ENCODE measurements around the gene LIPT1. TPM values are rescaled to one million over a fixed set of nuclear protein-coding genes. Genes with fewer than 3 reads are reported as not detected.

The LIPT1 gene
- total RNA-seq, 2 donors from 2014 or later: 9.7 to 11.0 TPM

GRCh38 chr2:99152199-99152895, 2.4 kb upstream of the LIPT1 start:
- ATAC-seq (no peak), DNase-seq (no peak)
- Mint-ChIP-seq H3K27me3 (no peaks in the 10 kb centered on the region), H3K4me3 (no peak overlapping the region), H3K36me3 (ENCODE audit: low read depth) (peaks cover 9% of the 10 kb centered on the region), H3K27ac (no peak overlapping the region), H3K4me1 (peaks cover 28% of the 10 kb centered on the region)
- H3K9me3 ChIP-seq (ENCODE audit: control insufficient read depth, low read length, poor library complexity, severe bottlenecking): no peaks in the 10 kb centered on the region

- Mint-ChIP-seq H3K27ac (no peak overlapping the region), H3K4me3 (peak overlapping the region; percentile 100), H3K36me3 (ENCODE audit: low read depth) (peaks cover 13% of the 10 kb centered on the region), H3K27me3 (no peaks in the 10 kb centered on the region), H3K4me1 (peaks cover 36% of the 10 kb centered on the region)
- DNase-seq: no peak
- no peak for ATAC-seq
- H3K9me3 ChIP-seq (ENCODE audit: control insufficient read depth, low read length, poor library complexity, severe bottlenecking): no peaks in the 10 kb centered on the region
Measured at GRCh38 chr2:99153921-99154604, 704 bp upstream of the LIPT1 start.

GRCh38 chr2:99156891-99157290, 2.1 kb downstream of the LIPT1 start:
- Mint-ChIP-seq H3K27ac (no peak overlapping the region), H3K36me3 (ENCODE audit: low read depth) (peaks cover 18% of the 10 kb centered on the region), H3K27me3 (no peaks in the 10 kb centered on the region), H3K4me3 (peak overlapping the region; percentile 100), H3K4me1 (peaks cover 40% of the 10 kb centered on the region)
- no peaks in the 10 kb centered on the region for H3K9me3 ChIP-seq (ENCODE audit: control insufficient read depth, low read length, poor library complexity, severe bottlenecking)
- DNase-seq (no peak), ATAC-seq (no peak)

- no peak overlapping the region for H3K27ac Mint-ChIP-seq
- no peak for ATAC-seq
- H3K4me1 Mint-ChIP-seq: peaks cover 40% of the 10 kb centered on the region
- H3K36me3 Mint-ChIP-seq (ENCODE audit: low read depth): peaks cover 18% of the 10 kb centered on the region
- H3K9me3 ChIP-seq (ENCODE audit: control insufficient read depth, low read length, poor library complexity, severe bottlenecking): no peaks in the 10 kb centered on the region
- H3K27me3 Mint-ChIP-seq: no peaks in the 10 kb centered on the region
- DNase-seq: no peak
- no peak overlapping the region for H3K4me3 Mint-ChIP-seq
Measured at GRCh38 chr2:99158599-99158998, 3.8 kb downstream of the LIPT1 start.

GRCh38 chr2:99159594-99159993, 4.8 kb downstream of the LIPT1 start:
- H3K27me3 Mint-ChIP-seq: no peaks in the 10 kb centered on the region
- H3K27ac Mint-ChIP-seq: no peak overlapping the region
- no peak overlapping the region for H3K4me3 Mint-ChIP-seq
- DNase-seq (no peak), ATAC-seq (no peak)
- peaks cover 17% of the 10 kb centered on the region for H3K36me3 Mint-ChIP-seq (ENCODE audit: low read depth)
- H3K9me3 ChIP-seq (ENCODE audit: control insufficient read depth, low read length, poor library complexity, severe bottlenecking): no peaks in the 10 kb centered on the region
- peaks cover 36% of the 10 kb centered on the region for H3K4me1 Mint-ChIP-seq

- H3K4me3 Mint-ChIP-seq: no peak overlapping the region
- H3K4me1 Mint-ChIP-seq: peaks cover 4% of the 10 kb centered on the region
- H3K27me3 Mint-ChIP-seq: no peaks in the 10 kb centered on the region
- peak overlapping the region; percentile 19 for H3K27ac Mint-ChIP-seq
- peaks cover 2% of the 10 kb centered on the region for H3K36me3 Mint-ChIP-seq (ENCODE audit: low read depth)
- ATAC-seq: no peak
- no peaks in the 10 kb centered on the region for H3K9me3 ChIP-seq (ENCODE audit: control insufficient read depth, low read length, poor library complexity, severe bottlenecking)
- DNase-seq: no peak
Measured at GRCh38 chr2:99166218-99166617, 11.5 kb downstream of the LIPT1 start.

GRCh38 chr2:99169534-99169933, 14.8 kb downstream of the LIPT1 start:
- peaks cover 4% of the 10 kb centered on the region for H3K4me1 Mint-ChIP-seq
- no peaks in the 10 kb centered on the region for H3K9me3 ChIP-seq (ENCODE audit: control insufficient read depth, low read length, poor library complexity, severe bottlenecking)
- ATAC-seq: no peak
- peaks cover 2% of the 10 kb centered on the region for H3K36me3 Mint-ChIP-seq (ENCODE audit: low read depth)
- no peak overlapping the region for H3K4me3 Mint-ChIP-seq
- DNase-seq: no peak
- H3K27ac Mint-ChIP-seq: peak overlapping the region; percentile 85
- H3K27me3 Mint-ChIP-seq: no peaks in the 10 kb centered on the region

GRCh38 chr2:99171377-99172140, 16.8 kb downstream of the LIPT1 start:
- DNase-seq (no peak), ATAC-seq (no peak)
- no peaks in the 10 kb centered on the region for H3K27me3 Mint-ChIP-seq
- H3K36me3 Mint-ChIP-seq (ENCODE audit: low read depth): peaks cover 2% of the 10 kb centered on the region
- no peak overlapping the region for H3K4me3 Mint-ChIP-seq
- H3K27ac Mint-ChIP-seq: peak overlapping the region; percentile 85
- no peaks in the 10 kb centered on the region for H3K9me3 ChIP-seq (ENCODE audit: control insufficient read depth, low read length, poor library complexity, severe bottlenecking)
- H3K4me1 Mint-ChIP-seq: peaks cover 13% of the 10 kb centered on the region

GRCh38 chr2:99180755-99181623, 26.2 kb downstream of the LIPT1 start, which contains the start of the genes MITD1 and MRPL30:
MITD1 (minus strand) TSS chr2:99181058; CDS start chr2:99180981, 77 bp downstream.
MRPL30 (plus strand) TSS chr2:99181184; CDS start chr2:99186204, 5,020 bp downstream.
- Mint-ChIP-seq H3K27me3 (no peaks in the 10 kb centered on the region), H3K4me3 (peak within 1 kb of the TSS; percentile 100), H3K4me1 (peaks cover 41% of the 10 kb centered on the region), H3K27ac (peak within 1 kb of the TSS; percentile 100), H3K36me3 (ENCODE audit: low read depth) (peaks cover 7% of the 10 kb centered on the region)
- H3K9me3 ChIP-seq (ENCODE audit: control insufficient read depth, low read length, poor library complexity, severe bottlenecking): no peaks in the 10 kb centered on the region
- ATAC-seq (peak; percentile 96), DNase-seq (peak; percentile 75 to 85 (median 83))

- H3K4me1 Mint-ChIP-seq: peaks cover 41% of the 10 kb centered on the region
- H3K4me3 Mint-ChIP-seq: peak overlapping the region; percentile 100
- DNase-seq (no peak), ATAC-seq (no peak)
- H3K27me3 Mint-ChIP-seq: no peaks in the 10 kb centered on the region
- H3K36me3 Mint-ChIP-seq (ENCODE audit: low read depth): peaks cover 7% of the 10 kb centered on the region
- peak overlapping the region; percentile 100 for H3K27ac Mint-ChIP-seq
- H3K9me3 ChIP-seq (ENCODE audit: control insufficient read depth, low read length, poor library complexity, severe bottlenecking): no peaks in the 10 kb centered on the region
Measured at GRCh38 chr2:99181624-99182000, 26.8 kb downstream of the LIPT1 start.

GRCh38 chr2:99183025-99183424, 28.3 kb downstream of the LIPT1 start:
- H3K9me3 ChIP-seq (ENCODE audit: control insufficient read depth, low read length, poor library complexity, severe bottlenecking): no peaks in the 10 kb centered on the region
- H3K36me3 Mint-ChIP-seq (ENCODE audit: low read depth): peaks cover 7% of the 10 kb centered on the region
- DNase-seq (no peak), ATAC-seq (no peak)
- H3K4me1 Mint-ChIP-seq: peaks cover 34% of the 10 kb centered on the region
- no peak overlapping the region for H3K27ac Mint-ChIP-seq
- peak overlapping the region; percentile 71 for H3K4me3 Mint-ChIP-seq
- no peaks in the 10 kb centered on the region for H3K27me3 Mint-ChIP-seq

GRCh38 chr2:99184811-99185210, 30.0 kb downstream of the LIPT1 start:
- Mint-ChIP-seq H3K4me3 (no peak overlapping the region), H3K4me1 (peaks cover 27% of the 10 kb centered on the region), H3K27me3 (no peaks in the 10 kb centered on the region), H3K36me3 (ENCODE audit: low read depth) (peaks cover 5% of the 10 kb centered on the region), H3K27ac (peak overlapping the region; percentile 16)
- no peaks in the 10 kb centered on the region for H3K9me3 ChIP-seq (ENCODE audit: control insufficient read depth, low read length, poor library complexity, severe bottlenecking)
- ATAC-seq (no peak), DNase-seq (no peak)

Data from T-helper 17 cell (primary cell).